Duodenal mucosa (tissue), 2 donors: Measurements from ENCODE around the gene MRGPRF.

Source experiments
- H3K27ac ChIP-seq: one replicate; pipeline ENCODE4 v1.7.0; 2013; ENCODE audit warnings: low read depth, low read length
- H3K27me3 ChIP-seq, 2 donors: one replicate each; pipeline ENCODE4 v1.7.0; 2013; ENCODE audit warnings: low read length in 2 of 2, control low read depth in 1 of 2; ENCODE audit not compliant: insufficient read depth in 2 of 2, control insufficient read depth in 1 of 2
- H3K36me3 ChIP-seq, 2 donors: one replicate each; pipeline ENCODE4 v1.7.0; 2013; ENCODE audit warnings: low read length in 2 of 2, control low read depth in 1 of 2; ENCODE audit not compliant: insufficient read depth in 2 of 2, control insufficient read depth in 1 of 2
- H3K4me1 ChIP-seq, 2 donors: one replicate each; pipeline ENCODE4 v1.7.0; 2013; ENCODE audit warnings: low read length in 2 of 2, control low read depth in 1 of 2; ENCODE audit not compliant: insufficient read depth in 2 of 2, control insufficient read depth in 1 of 2
- H3K4me3 ChIP-seq, 2 donors: one replicate each; pipeline ENCODE4 v1.7.0; 2013; ENCODE audit warnings: low read length in 2 of 2, low read depth in 1 of 2
- H3K9ac ChIP-seq, 2 donors: one replicate each; pipeline ENCODE4 v1.7.0; 2013; ENCODE audit warnings: low read length in 2 of 2, low read depth in 1 of 2
- H3K9me3 ChIP-seq, 2 donors: one replicate each; pipeline ENCODE4 v1.7.0; 2013; ENCODE audit warnings: low read length in 2 of 2, control low read depth in 1 of 2; ENCODE audit not compliant: control insufficient read depth in 1 of 2

Gene MRGPRF

DNA sequence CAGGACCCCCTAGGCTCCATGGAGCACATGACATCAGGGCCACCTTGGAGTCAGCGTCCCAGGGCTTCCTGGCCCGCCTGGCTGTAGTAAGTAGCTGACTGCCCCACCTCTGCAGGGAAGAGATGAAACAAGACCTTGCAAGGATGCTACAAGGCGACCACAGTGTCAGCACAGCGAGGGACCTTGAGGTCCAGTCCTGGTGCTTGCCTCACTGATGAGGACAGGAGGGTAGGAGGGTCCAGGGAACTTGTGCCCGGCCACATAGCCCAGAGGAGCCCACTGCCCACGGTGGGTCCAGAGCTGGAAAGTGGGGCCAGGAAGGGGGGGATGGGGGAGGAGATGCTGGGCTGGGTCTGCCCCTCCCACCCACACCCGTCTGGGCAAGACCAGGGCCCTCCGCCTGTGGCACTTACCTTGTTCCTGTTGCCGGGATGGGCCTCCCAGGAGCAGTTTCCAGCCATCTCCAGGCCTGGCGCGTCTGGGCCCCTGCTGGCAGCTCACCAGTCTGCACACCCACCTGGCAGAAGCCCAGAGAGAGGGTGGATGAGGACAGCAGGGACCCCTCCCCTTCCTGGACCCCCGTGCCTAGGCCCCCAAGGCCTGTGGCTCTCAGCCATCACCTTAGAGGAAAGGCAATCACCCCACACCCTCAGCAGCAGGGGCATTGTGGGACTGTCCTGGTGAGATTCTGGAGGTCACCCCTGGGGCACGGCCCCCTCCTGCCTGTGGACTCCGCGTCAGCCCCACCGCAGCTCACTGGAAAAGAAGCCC, 3.4 kb downstream of the MRGPRF start:
- H3K9ac ChIP-seq = peak overlapping the region in 1 of 2 donors; percentile 46
- no peak overlapping the region for H3K4me3 ChIP-seq
- no peaks in the 10 kb centered on the region for H3K9me3 ChIP-seq
- peaks cover 25 to 32% of the 10 kb centered on the region in 2 donors for H3K4me1 ChIP-seq
- H3K27ac ChIP-seq = peak overlapping the region; percentile 53
- no peaks in the 10 kb centered on the region for H3K36me3 ChIP-seq
- H3K27me3 ChIP-seq = peaks cover 20 to 28% of the 10 kb centered on the region in 2 donors

DNA sequence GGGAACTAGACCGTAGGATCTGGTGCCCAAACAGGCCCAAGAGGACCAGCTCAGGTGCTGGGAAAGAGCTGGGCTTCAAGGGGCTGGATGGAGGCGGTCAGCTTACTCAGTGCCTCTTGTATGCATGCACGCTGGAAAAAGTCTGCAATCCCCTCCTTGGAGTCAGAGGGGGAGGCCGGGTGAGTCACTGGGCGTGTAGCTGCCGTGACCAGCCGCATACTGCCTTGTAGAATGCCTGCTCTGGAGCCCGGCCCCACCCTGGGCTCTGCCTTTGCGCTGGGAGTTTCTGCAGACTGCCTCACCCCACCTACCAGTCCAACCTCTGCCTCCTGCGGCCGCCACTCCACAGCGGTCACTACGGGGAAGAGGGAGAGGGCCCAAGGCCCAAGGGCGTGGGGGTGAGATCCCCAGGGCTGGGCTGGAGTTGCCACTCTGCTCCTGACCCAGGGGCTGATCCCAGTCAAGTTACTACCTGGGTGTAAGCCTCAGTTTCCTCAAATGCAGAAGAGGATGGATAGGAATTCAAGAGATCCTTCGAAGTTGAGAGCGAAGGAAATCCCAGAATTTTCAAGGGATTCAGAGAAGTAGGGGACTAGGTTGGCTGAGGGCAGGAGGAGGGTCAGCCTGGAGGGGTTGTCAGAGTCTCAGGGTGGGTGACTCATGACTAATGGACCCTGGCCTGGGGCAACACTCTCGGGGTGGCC, 4.2 kb downstream of the MRGPRF start:
- H3K9me3 ChIP-seq = no peaks in the 10 kb centered on the region
- H3K27me3 ChIP-seq = peaks cover 16 to 24% of the 10 kb centered on the region in 2 donors
- H3K36me3 ChIP-seq = no peaks in the 10 kb centered on the region
- peak overlapping the region in 1 of 2 donors; percentile 20 for H3K4me3 ChIP-seq
- H3K4me1 ChIP-seq = peaks cover 25 to 32% of the 10 kb centered on the region in 2 donors
- peak overlapping the region in 1 of 2 donors; percentile 46 for H3K9ac ChIP-seq
- peak overlapping the region; percentile 86 for H3K27ac ChIP-seq

- peaks cover 8 to 16% of the 10 kb centered on the region in 2 donors for H3K27me3 ChIP-seq
- H3K9ac ChIP-seq = peak overlapping the region in 1 of 2 donors; percentile 40
- peaks cover 25 to 32% of the 10 kb centered on the region in 2 donors for H3K4me1 ChIP-seq
- H3K27ac ChIP-seq = peak overlapping the region; percentile 86
- no peaks in the 10 kb centered on the region for H3K36me3 ChIP-seq
- peak overlapping the region in 1 of 2 donors; percentile 5 for H3K4me3 ChIP-seq
- no peaks in the 10 kb centered on the region for H3K9me3 ChIP-seq
These were observed 5.1 kb downstream of the MRGPRF start for GRCh38 chr11:69007975-69008381.

- H3K27me3 ChIP-seq = peaks cover 4 to 6% of the 10 kb centered on the region in 2 donors
- H3K9ac ChIP-seq = no peak overlapping the region
- H3K27ac ChIP-seq = no peak overlapping the region
- H3K9me3 ChIP-seq = no peaks in the 10 kb centered on the region
- H3K4me3 ChIP-seq = no peak overlapping the region
- peaks cover 25 to 32% of the 10 kb centered on the region in 2 donors for H3K4me1 ChIP-seq
- no peaks in the 10 kb centered on the region for H3K36me3 ChIP-seq
These were observed 6.2 kb downstream of the MRGPRF start for GRCh38 chr11:69006816-69007215.

- Histone ChIP-seq H3K4me3 (no peak overlapping the region), H3K36me3 (no peaks in the 10 kb centered on the region), H3K9me3 (no peaks in the 10 kb centered on the region), H3K9ac (no peak overlapping the region), H3K27me3 (peaks cover 0 to 6% of the 10 kb centered on the region in 2 donors), H3K27ac (no peak overlapping the region), H3K4me1 (peaks cover 25% of the 10 kb centered on the region in 2 donors)
These were observed 7.2 kb downstream of the MRGPRF start for GRCh38 chr11:69005631-69006368.

- Histone ChIP-seq H3K9ac (no peak overlapping the region), H3K27ac (no peak overlapping the region), H3K4me3 (no peak overlapping the region), H3K36me3 (no peaks in the 10 kb centered on the region), H3K9me3 (no peaks in the 10 kb centered on the region), H3K4me1 (peaks cover 19 to 23% of the 10 kb centered on the region in 2 donors), H3K27me3 (peaks cover 0 to 2% of the 10 kb centered on the region in 2 donors)
These were observed 7.8 kb downstream of the MRGPRF start for GRCh38 chr11:69005183-69005630.

DNA sequence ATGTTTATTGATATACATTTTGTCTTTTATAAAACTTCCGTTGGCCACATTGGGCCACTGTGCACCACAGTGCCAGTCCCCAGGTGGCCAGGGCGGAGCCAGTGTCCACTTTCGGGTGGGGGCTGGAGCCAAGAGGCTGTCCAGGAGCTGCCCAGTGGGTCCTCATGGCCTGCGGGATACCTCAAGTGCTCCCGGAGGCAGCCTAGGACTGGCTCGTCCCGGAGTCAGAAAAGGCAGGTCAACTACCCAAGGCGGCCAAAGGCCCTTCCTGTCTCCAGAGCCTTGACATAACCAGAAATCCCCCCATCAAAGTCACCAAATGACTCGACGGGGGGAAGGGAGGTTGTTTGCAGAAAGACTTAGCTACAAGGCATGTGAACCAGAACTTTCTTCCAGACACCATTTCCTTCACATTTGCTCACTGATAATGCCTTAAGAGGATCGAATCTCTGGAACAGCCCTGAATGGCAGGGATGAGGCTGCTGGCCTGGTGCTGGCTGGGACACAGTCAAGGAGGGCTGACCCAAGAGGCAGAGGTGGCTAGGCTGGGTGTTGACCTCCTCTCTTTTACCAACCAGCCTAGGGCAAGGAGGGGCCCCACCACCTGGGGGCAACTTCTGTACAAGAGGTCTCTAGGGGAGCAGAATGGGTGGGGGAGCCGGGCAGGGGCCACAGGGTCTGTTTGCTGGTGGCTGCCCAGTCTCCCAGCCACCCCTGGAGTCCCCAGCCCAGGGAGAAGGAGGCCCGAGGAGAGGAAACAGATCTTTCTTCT, 8.4 kb downstream of the MRGPRF start:
- Histone ChIP-seq H3K4me1 (peaks cover 19 to 23% of the 10 kb centered on the region in 2 donors), H3K4me3 (no peak overlapping the region), H3K36me3 (no peaks in the 10 kb centered on the region), H3K27ac (no peak overlapping the region), H3K9ac (no peak overlapping the region), H3K27me3 (no peaks in the 10 kb centered on the region), H3K9me3 (no peaks in the 10 kb centered on the region)

DNA sequence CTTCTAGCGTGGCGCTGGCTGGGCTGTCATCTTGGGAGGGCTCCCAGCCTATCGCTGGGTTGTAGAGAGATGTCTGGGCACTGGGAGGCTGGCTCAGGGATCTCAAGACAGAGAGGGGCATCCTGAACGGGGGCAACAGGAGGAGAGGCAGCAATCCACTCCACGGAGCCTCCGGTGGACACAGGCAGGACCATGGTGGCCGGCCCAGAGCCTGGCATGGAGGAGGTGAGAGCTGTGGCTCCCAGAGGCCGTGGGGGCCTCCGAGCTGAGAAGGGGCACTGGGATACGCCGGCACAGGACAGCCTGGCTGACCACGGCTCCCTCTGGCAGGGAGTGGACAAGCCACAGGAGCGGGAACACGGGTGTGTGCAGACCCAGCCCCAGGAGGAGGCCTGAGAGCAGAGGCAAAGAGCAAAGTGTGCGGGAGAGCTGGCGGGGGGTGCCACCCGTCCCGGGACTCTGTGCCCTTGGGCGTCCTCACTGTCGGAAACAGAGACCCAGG, 9.1 kb downstream of the MRGPRF start:
- no peaks in the 10 kb centered on the region for H3K27me3 ChIP-seq
- no peaks in the 10 kb centered on the region for H3K9me3 ChIP-seq
- H3K4me1 ChIP-seq = peaks cover 14 to 17% of the 10 kb centered on the region in 2 donors
- no peaks in the 10 kb centered on the region for H3K36me3 ChIP-seq
- no peak overlapping the region for H3K4me3 ChIP-seq
- H3K9ac ChIP-seq = no peak overlapping the region
- H3K27ac ChIP-seq = no peak overlapping the region

DNA sequence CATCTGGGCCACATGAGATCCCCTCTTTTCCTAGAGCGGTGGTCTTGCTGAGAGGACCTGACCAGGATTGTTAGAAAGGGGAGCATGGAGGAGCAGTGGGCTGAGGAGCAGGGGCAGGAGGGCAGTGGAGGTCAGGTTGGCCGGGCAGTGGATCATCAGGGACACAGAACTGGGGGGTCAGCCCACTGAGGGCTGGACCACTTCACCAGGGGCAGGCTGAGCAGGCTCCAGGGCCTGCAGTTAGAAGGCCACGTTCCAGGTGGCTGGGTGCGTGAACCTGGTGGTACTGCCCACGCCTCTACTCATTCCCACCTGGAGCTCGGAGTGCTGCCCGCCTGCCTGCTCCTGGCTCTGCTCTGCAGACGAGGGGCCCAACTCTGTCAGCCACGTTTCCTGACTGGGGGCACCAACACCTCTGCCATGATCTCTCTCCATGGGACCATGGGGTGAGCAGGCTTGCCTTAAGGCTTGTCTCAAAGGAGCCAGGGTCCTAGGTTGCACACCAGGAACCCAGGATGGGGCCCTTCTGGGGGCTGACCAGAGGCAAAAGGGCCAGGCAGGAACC, 9.7 kb downstream of the MRGPRF start:
- Histone ChIP-seq H3K4me1 (peaks cover 9 to 11% of the 10 kb centered on the region in 2 donors), H3K9me3 (no peaks in the 10 kb centered on the region), H3K9ac (no peak overlapping the region), H3K27ac (no peak overlapping the region), H3K36me3 (no peaks in the 10 kb centered on the region), H3K4me3 (no peak overlapping the region), H3K27me3 (no peaks in the 10 kb centered on the region)
